PC-9 (cell line): ENCODE measurements around the gene WNT7A. TPM values are rescaled to one million over a fixed set of nuclear protein-coding genes. Genes with fewer than 3 reads are reported as not detected.
"Not testable (repeated sequence)": the region's sequence is repeated elsewhere in the genome, so short reads cannot be mapped to it uniquely, and the experiment has no call there.

Source experiments
- Bru-seq: library from RNA; stranded (reverse); fragments of 400-500 nt; gene quantifications from one replicate; lab custom pipeline; 2021; lab: Mats Ljungman, UMichigan
- BruChase-seq, 2 experiments: library from RNA; stranded (reverse); fragments of 400-500 nt; gene quantifications; one replicate each; lab custom pipeline; 2021; lab: Mats Ljungman, UMichigan
- BruUV-seq: library from RNA; stranded (reverse); fragments of 400-500 nt; replicated peaks from 2 replicates; lab custom pipeline; 2021; lab: Mats Ljungman, UMichigan
- CTCF ChIA-PET: fragments of 300-600 bp; sonication (Branson Sonifier 250); formaldehyde crosslinking; loops from one replicate; lab custom pipeline; 2022; ENCODE audit warnings: antibody characterized with exemption; lab: Charles Lee
- POLR2A ChIA-PET: fragments of 300-600 bp; sonication (Branson Sonifier 250); formaldehyde crosslinking; loops from one replicate; lab custom pipeline; 2022; ENCODE audit warnings: antibody characterized with exemption; ENCODE audit not compliant: unreplicated experiment; lab: Charles Lee
- DNase-seq, 2 experiments: peaks; one replicate each; pipeline versions ENCODE4 v3.0.0 to v3.0.0-alpha.2; 2015 to 2022; ENCODE audit warnings: mixed read lengths in 1 of 2
- H2AFZ ChIP-seq: fragments of 200-600 bp; sonication (generic); 2 replicates; pipeline ENCODE4 v1.8.1; 2017; ENCODE audit warnings: antibody characterized with exemption
- H3F3A ChIP-seq: fragments of 200-600 bp; sonication (generic); 2 replicates; pipeline ENCODE4 v1.8.1; 2017; ENCODE audit warnings: antibody characterized with exemption, mild to moderate bottlenecking, low read depth; ENCODE audit not compliant: insufficient read depth
- H3K27ac ChIP-seq: fragments of 200-600 bp; sonication (generic); 2 replicates; pipeline ENCODE4 v1.6.1; 2016; ENCODE audit warnings: mixed run types
- H3K27me3 ChIP-seq: fragments of 200-600 bp; sonication (generic); 2 replicates; pipeline ENCODE4 v1.6.1; 2016; ENCODE audit warnings: low read depth, mixed run types; ENCODE audit not compliant: insufficient read depth
- H3K36me3 ChIP-seq: fragments of 200-600 bp; sonication (generic); 2 replicates; pipeline ENCODE4 v1.6.1; 2016; ENCODE audit warnings: low read depth, mixed run types
- H3K4me1 ChIP-seq: fragments of 200-600 bp; sonication (generic); replicated peaks from 2 replicates; pipeline ENCODE4 v1.6.1; 2016; ENCODE audit warnings: mixed run types; ENCODE audit not compliant: insufficient read depth
- H3K4me2 ChIP-seq: fragments of 200-600 bp; sonication (generic); 2 replicates; pipeline ENCODE4 v1.6.1; 2017; ENCODE audit warnings: mixed run types
- H3K4me3 ChIP-seq: fragments of 200-600 bp; sonication (generic); 2 replicates; pipeline ENCODE4 v1.6.1; 2016; ENCODE audit warnings: mixed run types
- H3K79me2 ChIP-seq: fragments of 200-600 bp; sonication (generic); 2 replicates; pipeline ENCODE4 v1.6.1; 2017; ENCODE audit warnings: low read depth, mixed run types
- H3K9me2 ChIP-seq: fragments of 200-600 bp; sonication (generic); 2 replicates; pipeline ENCODE4 v1.8.1; 2017; ENCODE audit warnings: mild to moderate bottlenecking; ENCODE audit not compliant: insufficient read depth
- H3K9me3 ChIP-seq: fragments of 200-600 bp; sonication (generic); 2 replicates; pipeline ENCODE4 v1.8.1; 2016; ENCODE audit warnings: low read depth; ENCODE audit not compliant: insufficient read depth
- H4K20me1 ChIP-seq: fragments of 200-600 bp; sonication (generic); 2 replicates; pipeline ENCODE4 v1.8.1; 2017; ENCODE audit not compliant: insufficient read depth
- CTCF ChIP-seq: fragments of 200-600 bp; sonication (generic); conservative IDR thresholded peaks from 2 replicates; pipeline ENCODE4 v1.6.1; 2017; ENCODE audit warnings: mixed run types, antibody characterized with exemption, mild to moderate bottlenecking, moderate library complexity
- EZH2 ChIP-seq: fragments of 200-600 bp; sonication (generic); IDR thresholded peaks from 2 replicates; pipeline ENCODE4 v1.8.0; 2017; ENCODE audit warnings: antibody characterized with exemption, low read depth
- intact Hi-C: fragments of 100-400 bp; cut with micrococcal nuclease; formaldehyde crosslinking; loops from one replicate; pipeline ENCODE4 v1.10.0; 2022; ENCODE audit not compliant: unreplicated experiment
- long read RNA-seq: library from polyadenylated mRNA; stranded (forward); transcript quantifications from one replicate; pipeline ENCODE4 v2.0.0, GENCODE V29; 2022
- total RNA-seq: library from RNA; stranded (reverse); gene quantifications from 2 replicates; pipeline ENCODE4 v1.2.3, GENCODE V29; 2021

The WNT7A gene
- total RNA-seq = 4.7 and 6.3 TPM in 2 replicates
- Bru-seq, nascent RNA = percentile 50 among the genes with signal in this experiment
- percentile 39 among the genes with signal in this experiment for BruChase-seq, experiment 1, labeled RNA remaining after a 2-hour chase
- BruChase-seq, experiment 2, labeled RNA remaining after a 6-hour chase = percentile 32 among the genes with signal in this experiment
- long read RNA-seq, full-length matches to known transcripts = 8 of 11 reads
- long read RNA-seq, partial matches to known transcripts = 0 of 11 reads
- long read RNA-seq, other reads (novel, unspliced or antisense) = 3 of 11 reads

- POLR2A ChIA-PET = interaction anchor here (0.6 to 0.8 kb wide), 3 partner anchors 99 to 384 kb away, joined by 4 to 12 read pairs (median 5); no protein-coding TSS in a partner anchor
- BruUV-seq = no TSS peak
- intact Hi-C loops = loop anchor here (1.0 to 10.0 kb wide), 4 partner anchors 53 to 1005 kb away; no protein-coding TSS in a partner anchor
- H3K79me2 ChIP-seq = peaks cover 43% of the 10 kb centered on the region
- H2AFZ ChIP-seq = peak within 1 kb of the TSS; percentile 84
- 0 out of 2 replicates have a peak, but pooled peaks cover 6% of the 10 kb centered on the region for H3K36me3 ChIP-seq
- CTCF ChIA-PET = interaction anchor here (0.6 to 3.8 kb wide), 8 partner anchors 11 to 225 kb away, joined by 3 to 37 read pairs (median 3); no protein-coding TSS in a partner anchor
- H3K4me2 ChIP-seq = peak within 1 kb of the TSS; percentile 99
- peak within 1 kb of the TSS; percentile 85 for H3K4me3 ChIP-seq
- H3K27me3 ChIP-seq = no peaks in the 10 kb centered on the region
- H3K9me3 ChIP-seq = no peaks in the 10 kb centered on the region
- no peaks in the 10 kb centered on the region for H4K20me1 ChIP-seq
- H3F3A ChIP-seq = peaks cover 12% of the 10 kb centered on the region; the same call in 1 of the 2 replicates
- TF ChIP-seq CTCF (peak; percentile 98), EZH2 (no peak)
- peak; percentile 45 to 79 for DNase-seq
- no peak within 1 kb of the TSS for H3K27ac ChIP-seq
- no peaks in the 10 kb centered on the region for H3K9me2 ChIP-seq
- H3K4me1 ChIP-seq = peaks cover 30% of the 10 kb centered on the region
These were observed at the start of gene WNT7A for GRCh38 chr3:13879946-13880810. Gene WNT7A, minus strand, starts transcription at chr3:13880071. Its CDS starts 255 bp downstream, at chr3:13879816.

GRCh38 chr3:13928741-13929140 is 48.9 kb upstream of the WNT7A start:
- H3K36me3 ChIP-seq, POLR2A ChIA-PET: not testable (repeated sequence)

GRCh38 chr3:13927295-13927694 is 47.4 kb upstream of the WNT7A start:
- H3K4me3 ChIP-seq = no peak overlapping the region
- POLR2A ChIA-PET = no interaction called here
- peak in 1 of 2 experiments; percentile 14 for DNase-seq

More at GRCh38 chr3:13928741-13929140, 48.9 kb upstream of the WNT7A start:
- H3K9me3 ChIP-seq, DNase-seq, H2AFZ ChIP-seq, H3K4me2 ChIP-seq, H3K79me2 ChIP-seq, H3K27ac ChIP-seq, H3K4me3 ChIP-seq, H3K9me2 ChIP-seq, BruUV-seq, CTCF ChIA-PET, H3K4me1 ChIP-seq, H3F3A ChIP-seq, H4K20me1 ChIP-seq, intact Hi-C loops: not testable (repeated sequence)
- peaks cover 22% of the 10 kb centered on the region for H3K27me3 ChIP-seq

More at GRCh38 chr3:13927295-13927694, 47.4 kb upstream of the WNT7A start:
- H3K27ac ChIP-seq = no peak overlapping the region
- H3K4me1 ChIP-seq = no peaks in the 10 kb centered on the region
- H3K27me3 ChIP-seq = peaks cover 19% of the 10 kb centered on the region
- intact Hi-C loops = no loop called here
- TF ChIP-seq EZH2 = no peak
- TF ChIP-seq CTCF = peak; percentile 40; the same call in 1 of the 2 replicates
- H4K20me1 ChIP-seq = no peaks in the 10 kb centered on the region
- H3K79me2 ChIP-seq = no peaks in the 10 kb centered on the region
- H2AFZ ChIP-seq = no peak overlapping the region
- H3K9me2 ChIP-seq = no peaks in the 10 kb centered on the region
- no peaks in the 10 kb centered on the region for H3F3A ChIP-seq
- H3K9me3 ChIP-seq = no peaks in the 10 kb centered on the region; the same call in 1 of the 2 replicates
- no peak overlapping the region for H3K4me2 ChIP-seq
- CTCF ChIA-PET = no interaction called here
- no peaks in the 10 kb centered on the region for H3K36me3 ChIP-seq
- no TSS peak for BruUV-seq
